ENCODE measurements around the gene OAF. TPM values are rescaled to one million over a fixed set of nuclear protein-coding genes. Genes with fewer than 3 reads are reported as not detected.

Gene OAF
- total RNA-seq, 3 donors from 2014 or later (not counting 1 experiment from before 2014, with no cell fraction given), result 2.8 to 5.1 (median 3.8) TPM

DNA sequence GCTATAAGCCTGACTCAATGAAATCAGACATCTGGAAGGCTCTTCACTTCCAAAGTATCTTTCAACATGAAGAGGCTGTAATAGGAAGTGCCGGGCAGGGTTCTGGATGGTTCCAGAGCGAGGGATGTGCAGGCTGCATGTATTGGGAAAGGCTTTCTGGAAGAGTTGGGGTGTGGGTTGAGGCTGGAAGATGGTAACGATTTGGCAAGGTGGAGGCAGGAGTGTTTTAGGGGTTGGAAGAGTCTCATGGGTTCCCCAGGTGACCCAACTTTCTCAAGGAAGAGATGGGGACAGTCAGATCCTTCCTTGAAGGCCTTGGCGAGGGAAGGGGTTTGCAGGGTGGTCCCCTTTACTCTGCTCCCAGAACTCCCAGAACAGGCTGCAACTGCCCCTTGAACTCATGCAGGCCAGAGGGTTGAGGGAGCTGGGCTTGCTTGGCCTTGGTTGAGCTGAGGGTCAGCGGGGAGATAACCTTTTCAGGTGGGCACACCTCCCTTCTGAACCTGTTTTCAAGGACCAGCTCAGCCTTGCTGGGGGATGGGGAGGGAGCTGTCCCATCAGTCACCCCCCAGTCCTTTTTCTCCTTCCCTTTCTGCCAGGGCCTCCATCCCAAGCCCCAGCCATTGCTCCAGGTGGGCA, 19.7 kb downstream of the OAF start:
- Histone ChIP-seq H3K4me3 (ENCODE audit: low read length) (no peak overlapping the region), H3K36me3 (ENCODE audit: control insufficient read depth, insufficient read depth, low read length) (no peaks in the 10 kb centered on the region), H3K27ac (ENCODE audit: low read length) (no peak overlapping the region), H3K27me3 (ENCODE audit: control insufficient read depth, insufficient read depth, low read length) (no peaks in the 10 kb centered on the region), H3K4me1 (ENCODE audit: control insufficient read depth, insufficient read depth, low read length) (peaks cover under 1% of the 10 kb centered on the region), H3K9me3 (ENCODE audit: control insufficient read depth, insufficient read depth, low read length) (no peaks in the 10 kb centered on the region)
- WGBS (ENCODE audit: insufficient coverage), result 87% methylated on average over 5 of the region's 5 CpGs
- intact Hi-C loops (cut with micrococcal nuclease), result no loop called here
- Mint-ChIP-seq H3K36me3 (no peaks in the 10 kb centered on the region), H3K9me3 (no peaks in the 10 kb centered on the region), H3K27ac (no peak overlapping the region), H3K27me3 (ENCODE audit: low read depth in 2 of 2) (peaks cover 8 to 18% of the 10 kb centered on the region in 2 donors), H3K4me1 (no peaks in the 10 kb centered on the region), H3K4me3 (no peak overlapping the region)
- TF ChIP-seq, protein P1, sequence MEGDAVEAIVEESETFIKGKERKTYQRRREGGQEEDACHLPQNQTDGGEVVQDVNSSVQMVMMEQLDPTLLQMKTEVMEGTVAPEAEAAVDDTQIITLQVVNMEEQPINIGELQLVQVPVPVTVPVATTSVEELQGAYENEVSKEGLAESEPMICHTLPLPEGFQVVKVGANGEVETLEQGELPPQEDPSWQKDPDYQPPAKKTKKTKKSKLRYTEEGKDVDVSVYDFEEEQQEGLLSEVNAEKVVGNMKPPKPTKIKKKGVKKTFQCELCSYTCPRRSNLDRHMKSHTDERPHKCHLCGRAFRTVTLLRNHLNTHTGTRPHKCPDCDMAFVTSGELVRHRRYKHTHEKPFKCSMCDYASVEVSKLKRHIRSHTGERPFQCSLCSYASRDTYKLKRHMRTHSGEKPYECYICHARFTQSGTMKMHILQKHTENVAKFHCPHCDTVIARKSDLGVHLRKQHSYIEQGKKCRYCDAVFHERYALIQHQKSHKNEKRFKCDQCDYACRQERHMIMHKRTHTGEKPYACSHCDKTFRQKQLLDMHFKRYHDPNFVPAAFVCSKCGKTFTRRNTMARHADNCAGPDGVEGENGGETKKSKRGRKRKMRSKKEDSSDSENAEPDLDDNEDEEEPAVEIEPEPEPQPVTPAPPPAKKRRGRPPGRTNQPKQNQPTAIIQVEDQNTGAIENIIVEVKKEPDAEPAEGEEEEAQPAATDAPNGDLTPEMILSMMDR (IDR thresholded peaks at IDR 0.05), result no peak
- no peak for ATAC-seq
- no peak for DNase-seq

DNA sequence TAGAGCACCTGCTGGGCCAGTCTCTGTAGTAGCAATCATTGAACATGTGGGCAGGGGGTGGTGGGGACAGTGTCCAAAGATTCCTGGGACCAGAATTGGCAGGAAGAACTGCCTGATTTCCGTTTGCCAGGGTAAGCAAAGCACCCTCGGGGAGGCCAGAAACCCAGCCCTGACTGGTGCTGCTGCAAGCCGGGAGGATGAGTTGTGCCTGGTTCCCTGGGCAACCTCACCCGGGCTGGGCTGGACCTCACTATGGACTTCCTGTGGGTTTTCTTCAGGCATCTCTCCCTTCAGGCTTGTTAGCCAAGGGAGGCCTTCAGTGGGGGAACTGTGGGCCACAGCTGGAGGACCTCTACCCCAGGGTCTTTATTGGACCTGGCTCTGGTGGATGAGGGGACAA, 21.1 kb downstream of the OAF start:
- H3K4me1 Mint-ChIP-seq, result no peaks in the 10 kb centered on the region
- H3K36me3 Mint-ChIP-seq, result no peaks in the 10 kb centered on the region
- no peaks in the 10 kb centered on the region for H3K9me3 Mint-ChIP-seq
- DNase-seq (no peak), ATAC-seq (no peak)
- peaks cover 11 to 18% of the 10 kb centered on the region in 2 donors for H3K27me3 Mint-ChIP-seq (ENCODE audit: low read depth in 2 of 2)
- 78% methylated on average over 4 of the region's 4 CpGs for WGBS (ENCODE audit: insufficient coverage)
- no peaks in the 10 kb centered on the region for H3K4me1 ChIP-seq (ENCODE audit: control insufficient read depth, insufficient read depth, low read length)
- no peak overlapping the region for H3K4me3 Mint-ChIP-seq
- TF ChIP-seq, protein P1 (IDR thresholded peaks at IDR 0.05), result no peak
- intact Hi-C loops (cut with micrococcal nuclease), result no loop called here
- H3K27ac Mint-ChIP-seq, result no peak overlapping the region
- no peaks in the 10 kb centered on the region for H3K27me3 ChIP-seq (ENCODE audit: control insufficient read depth, insufficient read depth, low read length)
- no peaks in the 10 kb centered on the region for H3K36me3 ChIP-seq (ENCODE audit: control insufficient read depth, insufficient read depth, low read length)
- H3K4me3 ChIP-seq (ENCODE audit: low read length), result no peak overlapping the region
- H3K9me3 ChIP-seq (ENCODE audit: control insufficient read depth, insufficient read depth, low read length), result no peaks in the 10 kb centered on the region
- no peak overlapping the region for H3K27ac ChIP-seq (ENCODE audit: low read length)

DNA sequence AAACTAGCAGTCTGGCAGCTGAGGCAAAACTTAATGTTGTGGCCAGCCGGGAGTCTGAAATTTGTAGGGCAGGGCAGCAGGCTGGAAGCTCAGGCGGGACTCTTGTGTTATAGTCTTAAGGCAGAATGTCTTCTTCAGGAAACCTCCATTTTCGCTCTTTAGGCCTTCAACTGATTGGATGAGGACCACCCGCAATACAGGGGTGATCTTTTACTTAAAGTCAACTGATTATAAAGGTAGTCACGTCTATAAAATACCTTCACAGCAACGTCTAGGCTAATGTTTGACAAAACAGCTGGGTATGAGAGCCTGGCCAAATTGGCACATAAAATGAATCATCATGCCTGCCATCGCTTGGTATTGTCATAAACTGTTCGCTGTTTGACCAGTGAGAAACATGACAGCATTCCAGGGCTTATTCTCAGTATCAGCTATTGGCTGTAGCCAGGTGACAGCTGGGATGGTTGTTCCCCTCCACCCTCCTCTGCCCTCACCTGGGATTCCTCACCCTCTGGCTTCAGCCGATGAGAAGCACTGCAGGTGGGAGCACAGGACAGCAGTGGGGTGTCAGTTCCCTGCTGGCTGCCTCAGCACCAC, 22.5 kb downstream of the OAF start:
- DNase-seq (no peak), ATAC-seq (no peak)
- Histone ChIP-seq H3K27ac (ENCODE audit: low read length) (no peak overlapping the region), H3K9me3 (ENCODE audit: control insufficient read depth, insufficient read depth, low read length) (no peaks in the 10 kb centered on the region), H3K4me3 (ENCODE audit: low read length) (no peak overlapping the region), H3K27me3 (ENCODE audit: control insufficient read depth, insufficient read depth, low read length) (no peaks in the 10 kb centered on the region), H3K36me3 (ENCODE audit: control insufficient read depth, insufficient read depth, low read length) (no peaks in the 10 kb centered on the region), H3K4me1 (ENCODE audit: control insufficient read depth, insufficient read depth, low read length) (no peaks in the 10 kb centered on the region)
- Mint-ChIP-seq H3K9me3 (no peaks in the 10 kb centered on the region), H3K4me3 (no peak overlapping the region), H3K4me1 (no peaks in the 10 kb centered on the region), H3K27ac (no peak overlapping the region), H3K36me3 (no peaks in the 10 kb centered on the region), H3K27me3 (ENCODE audit: low read depth in 2 of 2) (peaks cover 20 to 27% of the 10 kb centered on the region in 2 donors)
- WGBS (ENCODE audit: insufficient coverage), result 84% methylated on average over 9 of the region's 9 CpGs
- intact Hi-C loops (cut with micrococcal nuclease), result no loop called here
- TF ChIP-seq, protein P1 (IDR thresholded peaks at IDR 0.05), result no peak
